T-helper 1 cell (primary cell): Measurements from ENCODE around the gene MTG2.

Experiments
- DNase-seq, 5 donors: peaks; one replicate each; pipeline ENCODE4 v3.0.0-alpha.2; 2012 to 2020

MTG2 gene

DNA sequence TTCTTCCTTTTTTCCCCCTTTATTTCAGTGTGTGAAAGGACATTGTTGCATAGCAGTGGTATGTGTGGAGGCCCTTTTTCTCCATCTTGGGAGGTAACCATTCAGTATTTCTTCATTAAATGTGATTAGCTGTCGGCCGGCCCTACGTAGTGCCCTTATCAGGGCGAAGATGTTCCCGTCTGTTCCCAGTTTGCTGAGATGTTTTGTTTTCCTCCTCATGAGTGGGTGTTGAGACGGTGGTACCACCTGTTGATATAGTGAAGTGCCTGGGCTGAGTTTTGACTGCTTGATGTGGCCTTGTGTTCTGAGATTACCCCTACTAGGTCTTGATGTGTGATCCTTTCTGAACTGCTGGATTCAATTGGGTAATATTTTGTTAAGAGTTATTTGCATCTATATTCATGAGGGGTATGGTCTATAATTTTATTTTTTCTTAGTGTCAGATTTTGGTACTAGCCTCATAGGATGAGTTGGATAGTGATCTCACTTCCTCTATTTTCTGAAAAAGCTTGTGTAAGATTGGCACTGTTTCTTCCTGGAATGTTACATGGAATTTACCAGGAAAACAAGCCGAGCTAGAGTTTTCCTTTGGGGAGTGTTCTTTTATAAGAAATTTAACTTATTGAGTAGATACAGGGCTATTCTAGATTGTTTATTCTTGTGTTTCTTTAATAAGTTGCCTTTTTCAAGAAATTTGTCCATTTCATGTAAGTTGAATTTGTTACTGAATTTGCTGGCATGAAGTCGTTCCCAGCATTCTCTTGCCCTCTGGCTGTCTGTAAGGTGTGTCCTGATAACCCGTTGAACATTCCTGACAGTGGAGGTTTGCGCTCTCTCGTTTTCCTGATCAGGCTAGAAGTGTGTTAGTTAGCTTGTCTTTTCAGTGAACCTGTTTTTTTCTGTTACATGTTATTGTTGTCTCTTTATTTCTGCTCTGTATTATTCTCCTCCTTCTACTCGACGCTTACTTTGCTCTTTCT lies 4.3 kb downstream of the MTG2 start:
- DNase-seq: no peak

DNA sequence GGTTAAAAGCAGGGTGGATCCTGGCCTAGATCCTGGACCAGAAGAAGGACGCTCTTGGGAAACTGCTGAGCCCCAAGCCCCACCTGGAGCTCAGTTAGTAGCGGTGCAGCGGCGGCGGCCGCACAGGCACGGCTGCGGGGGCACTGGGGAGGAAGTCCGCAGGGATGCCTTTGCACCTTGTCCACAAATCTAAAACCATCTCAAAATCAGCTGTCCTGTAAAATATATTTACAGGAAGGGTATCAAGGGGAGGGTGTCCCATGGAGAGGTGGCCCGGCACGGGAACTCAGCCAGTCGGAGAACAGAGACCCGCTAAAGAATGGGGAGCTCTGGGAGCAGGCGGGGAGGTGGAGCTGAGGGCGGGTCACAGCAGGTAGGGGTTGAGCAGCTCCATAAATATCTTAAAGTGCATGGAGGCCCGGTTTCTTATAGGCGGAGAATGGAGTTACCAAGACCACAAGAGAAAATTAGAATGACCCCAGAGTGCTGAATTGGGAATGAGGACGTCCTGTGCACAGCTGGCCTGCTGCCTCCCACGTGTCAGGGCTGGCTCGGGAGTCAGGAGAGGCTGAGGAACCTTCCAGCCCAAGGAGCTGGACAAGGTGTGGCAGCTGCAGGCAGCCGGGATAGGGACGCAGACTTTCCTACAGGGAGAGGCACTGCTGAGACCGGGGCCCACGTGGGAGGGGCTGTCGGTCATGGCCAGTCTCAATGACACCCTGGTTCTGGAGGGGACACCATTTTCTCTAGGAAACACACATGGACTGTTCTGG lies 8.0 kb downstream of the MTG2 start:
- no peak for DNase-seq

DNA sequence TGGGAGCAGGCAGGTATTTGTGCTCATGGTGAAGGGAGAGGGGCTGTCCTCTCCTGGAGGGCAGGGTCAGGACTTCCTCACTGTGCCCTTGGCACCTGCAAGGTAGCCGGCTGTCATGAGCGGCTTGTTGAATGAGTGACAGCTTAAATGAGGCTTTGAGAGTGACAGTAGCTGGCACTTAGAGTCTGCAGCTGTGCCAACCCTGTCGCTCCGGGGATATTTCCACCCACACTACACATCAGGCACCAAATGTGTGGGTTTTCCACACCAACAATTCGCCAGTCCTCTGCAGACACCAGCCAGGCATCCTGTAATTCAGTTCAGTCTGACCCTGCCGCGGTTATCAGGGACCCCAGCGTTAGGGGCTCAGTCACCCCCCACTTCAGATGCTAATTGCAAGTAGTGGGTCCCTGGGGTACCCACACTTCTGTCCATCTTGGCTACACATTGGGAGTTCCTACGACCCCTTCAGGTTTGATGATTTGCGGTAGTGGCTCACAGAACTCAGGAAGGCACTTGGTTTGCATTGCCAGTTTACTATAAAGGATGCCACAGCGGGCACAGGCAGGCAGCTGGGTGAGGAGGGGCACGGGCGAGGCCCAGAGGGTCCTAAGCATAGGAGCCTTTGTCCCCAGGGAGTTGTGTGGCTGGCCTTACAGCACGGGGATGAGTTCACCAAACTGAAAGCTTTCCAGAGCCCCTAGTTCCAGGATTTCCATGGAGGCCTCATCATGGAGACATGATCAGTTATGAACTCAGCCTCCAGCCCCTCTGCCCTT lies 9.1 kb downstream of the MTG2 start:
- no peak for DNase-seq

DNA sequence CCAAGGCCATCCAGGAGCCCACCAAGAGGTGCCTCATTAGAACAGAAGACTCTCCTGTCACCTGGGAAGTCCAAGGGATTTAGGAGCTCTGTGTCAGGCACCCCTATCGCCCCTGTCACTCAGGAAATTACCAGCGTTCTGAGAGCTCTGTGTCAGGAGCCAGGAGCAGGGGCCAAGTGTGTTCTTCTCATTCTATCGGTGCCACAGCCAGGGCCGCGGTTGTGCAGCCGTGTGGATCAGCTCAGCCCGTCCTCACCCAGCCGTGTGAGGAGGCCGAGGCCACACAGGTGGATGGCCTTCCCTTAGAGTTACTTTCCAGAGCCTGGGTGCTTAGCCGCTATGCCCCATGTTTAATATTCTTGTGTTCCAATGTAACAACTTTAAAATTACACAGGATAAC lies 9.8 kb downstream of the MTG2 start:
- DNase-seq: no peak

DNA sequence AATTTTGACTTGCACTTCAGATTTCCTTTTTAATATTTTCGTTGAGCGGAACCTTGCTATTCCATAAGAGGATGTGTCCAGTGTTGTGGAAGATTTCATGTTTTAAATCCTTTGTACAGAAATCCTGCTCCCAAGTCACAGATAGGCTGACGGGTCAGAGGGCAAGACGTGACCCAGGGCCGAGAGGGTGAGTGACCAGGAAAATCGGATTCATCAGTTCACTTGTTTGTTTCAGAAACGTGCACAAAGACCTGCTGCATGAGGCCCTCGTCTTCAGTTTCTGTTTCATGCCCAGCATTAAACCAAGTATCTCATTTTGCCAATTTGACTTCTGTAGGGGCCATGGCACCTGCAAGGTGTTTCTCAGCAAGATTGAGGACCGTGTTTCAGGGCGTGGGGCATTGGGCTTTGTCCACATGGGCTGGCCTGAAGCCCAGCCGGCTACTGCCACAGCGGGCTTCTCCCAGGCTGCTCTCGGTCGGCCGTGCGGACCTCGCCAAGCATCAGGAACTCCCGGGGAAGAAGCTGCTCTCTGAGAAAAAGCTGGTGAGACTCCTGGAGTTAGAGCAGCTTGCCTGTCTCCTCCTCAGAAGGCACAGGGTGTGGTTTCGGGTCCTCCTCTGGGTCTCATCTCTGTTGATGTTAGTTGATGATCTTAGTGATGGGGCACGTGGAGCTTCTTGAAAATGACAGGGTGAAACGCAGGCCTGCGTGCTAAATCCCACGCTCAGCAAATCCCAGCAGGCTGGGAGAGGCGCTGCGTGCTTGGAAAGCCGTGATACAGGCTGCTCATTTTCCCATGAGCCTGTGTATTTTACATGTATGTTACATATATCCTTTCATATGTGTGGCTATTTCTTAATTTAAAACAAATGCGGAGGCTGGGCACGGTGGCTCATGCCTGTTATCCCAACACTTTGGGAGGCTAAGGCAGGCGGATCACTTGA lies 10.5 kb downstream of the MTG2 start:
- no peak for DNase-seq

DNA sequence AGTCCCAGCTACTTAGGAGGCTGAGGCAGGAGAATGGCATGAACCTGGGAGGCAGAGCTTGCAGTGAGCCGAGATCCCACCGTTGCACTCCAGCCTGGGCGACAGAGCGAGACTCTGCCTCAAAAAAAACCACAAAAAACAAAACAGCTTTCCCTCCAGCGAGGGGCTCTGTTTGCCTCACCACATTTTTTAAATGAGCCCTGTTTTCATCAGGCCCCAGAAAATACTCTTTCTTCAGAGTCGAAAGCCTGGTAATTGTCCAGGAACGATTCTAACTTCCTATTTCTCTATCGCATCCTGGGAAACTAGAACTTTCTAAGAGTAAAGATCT lies 12.2 kb downstream of the MTG2 start:
- no peak for DNase-seq

DNA sequence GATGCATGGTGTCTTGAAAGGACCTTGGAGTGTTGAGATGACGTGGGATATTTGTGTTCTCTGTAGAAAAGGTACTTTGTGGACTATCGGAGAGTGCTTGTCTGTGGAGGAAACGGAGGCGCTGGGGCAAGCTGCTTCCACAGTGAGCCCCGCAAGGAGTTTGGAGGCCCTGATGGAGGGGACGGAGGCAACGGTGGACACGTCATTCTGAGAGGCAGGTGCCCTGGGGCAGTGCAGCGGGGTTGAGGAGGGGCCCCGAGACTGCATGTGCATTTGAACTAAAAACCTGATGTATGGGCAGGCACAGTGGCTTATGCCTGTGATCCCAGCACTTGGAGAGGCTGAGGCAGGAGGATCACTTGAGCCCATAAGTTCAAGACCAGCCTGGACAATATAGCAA lies 12.9 kb downstream of the MTG2 start:
- DNase-seq: no peak

DNA sequence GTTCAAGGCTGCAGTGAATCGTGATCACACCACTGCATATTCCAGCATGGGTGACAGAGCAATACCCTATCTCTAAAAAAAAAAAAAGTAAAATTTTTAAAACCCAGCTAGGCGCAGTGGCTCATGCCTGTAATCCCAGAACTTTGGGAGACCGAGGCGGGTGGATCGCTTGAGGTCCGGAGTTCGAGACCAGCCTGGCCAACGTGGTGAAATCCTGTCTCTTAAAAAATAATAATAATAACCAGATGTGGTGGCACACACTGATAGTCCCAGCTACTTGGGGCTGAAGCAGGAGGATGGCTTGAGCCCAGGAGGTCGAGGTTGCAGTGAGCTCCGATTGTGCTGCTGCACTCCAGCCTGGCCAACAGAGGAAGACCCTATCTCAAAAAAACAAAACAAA lies 13.5 kb downstream of the MTG2 start:
- DNase-seq: no peak

DNA sequence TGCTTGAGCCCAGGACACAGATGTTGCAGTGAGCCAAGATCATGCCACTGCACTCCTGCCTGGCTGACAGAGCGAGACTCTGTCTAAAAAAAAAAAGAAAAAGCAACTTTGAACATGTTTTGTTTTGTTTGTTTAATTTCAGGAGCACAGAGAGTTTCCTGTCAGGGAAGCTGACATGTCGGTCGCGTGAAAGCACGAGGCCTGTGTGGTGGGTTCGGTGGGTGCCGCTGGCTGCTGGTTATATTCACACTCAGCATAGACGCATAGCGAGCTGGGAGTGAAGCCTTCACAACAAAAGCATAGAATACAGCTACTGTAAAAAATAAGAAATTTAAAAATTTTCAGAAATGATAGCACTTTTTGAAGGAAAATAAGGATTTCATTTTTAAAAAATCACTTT lies 14.5 kb downstream of the MTG2 start:
- DNase-seq: no peak

DNA sequence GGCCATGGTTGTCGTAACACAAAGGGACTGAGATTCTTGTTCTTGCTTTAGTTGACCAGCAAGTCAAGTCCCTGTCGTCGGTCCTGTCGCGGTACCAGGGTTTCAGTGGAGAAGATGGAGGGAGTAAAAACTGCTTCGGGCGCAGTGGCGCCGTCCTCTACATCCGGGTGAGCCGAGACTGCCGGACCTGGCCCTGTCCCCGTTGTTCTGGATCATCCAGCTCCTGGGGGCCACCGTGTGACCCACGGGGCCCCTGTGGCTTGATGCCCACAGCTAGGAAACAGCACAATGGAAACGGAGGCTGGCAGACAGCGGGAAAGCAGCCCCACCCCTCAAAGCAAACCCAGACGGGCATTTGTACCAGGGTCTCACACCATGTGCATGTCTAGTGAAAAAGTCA lies 15.0 kb downstream of the MTG2 start:
- no peak for DNase-seq

DNA sequence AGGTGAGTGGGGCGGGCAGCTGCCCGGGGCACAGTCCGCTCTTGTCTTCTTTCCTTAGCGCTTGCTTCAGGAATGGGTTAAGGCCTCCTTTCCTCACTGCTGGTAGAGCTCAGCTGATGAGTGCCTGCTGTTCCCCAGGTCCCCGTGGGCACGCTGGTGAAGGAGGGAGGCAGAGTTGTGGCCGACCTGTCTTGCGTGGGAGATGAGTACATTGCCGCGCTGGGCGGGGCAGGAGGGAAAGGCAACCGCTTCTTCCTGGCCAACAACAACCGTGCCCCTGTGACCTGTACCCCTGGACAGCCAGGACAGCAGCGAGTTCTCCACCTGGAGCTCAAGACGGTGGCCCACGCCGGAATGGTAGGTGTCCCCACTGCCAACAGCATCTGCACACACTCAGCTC lies 15.7 kb downstream of the MTG2 start:
- DNase-seq: no peak

DNA sequence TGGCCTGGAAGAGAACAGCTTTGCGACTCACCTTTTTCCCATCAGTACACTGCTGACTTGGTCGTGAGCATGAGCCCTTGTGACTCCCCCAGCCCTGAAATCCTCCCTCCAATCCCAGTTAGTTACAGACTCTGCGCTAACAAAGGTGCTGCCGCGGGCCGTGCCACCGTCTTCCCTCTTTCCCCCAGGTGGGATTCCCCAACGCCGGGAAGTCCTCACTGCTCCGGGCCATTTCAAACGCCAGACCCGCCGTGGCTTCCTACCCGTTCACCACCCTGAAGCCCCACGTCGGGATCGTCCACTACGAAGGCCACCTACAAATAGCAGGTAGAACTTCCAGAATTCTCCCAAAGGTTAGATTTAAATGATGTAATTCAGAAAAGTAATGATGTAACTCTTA lies 16.1 kb downstream of the MTG2 start:
- DNase-seq: no peak

DNA sequence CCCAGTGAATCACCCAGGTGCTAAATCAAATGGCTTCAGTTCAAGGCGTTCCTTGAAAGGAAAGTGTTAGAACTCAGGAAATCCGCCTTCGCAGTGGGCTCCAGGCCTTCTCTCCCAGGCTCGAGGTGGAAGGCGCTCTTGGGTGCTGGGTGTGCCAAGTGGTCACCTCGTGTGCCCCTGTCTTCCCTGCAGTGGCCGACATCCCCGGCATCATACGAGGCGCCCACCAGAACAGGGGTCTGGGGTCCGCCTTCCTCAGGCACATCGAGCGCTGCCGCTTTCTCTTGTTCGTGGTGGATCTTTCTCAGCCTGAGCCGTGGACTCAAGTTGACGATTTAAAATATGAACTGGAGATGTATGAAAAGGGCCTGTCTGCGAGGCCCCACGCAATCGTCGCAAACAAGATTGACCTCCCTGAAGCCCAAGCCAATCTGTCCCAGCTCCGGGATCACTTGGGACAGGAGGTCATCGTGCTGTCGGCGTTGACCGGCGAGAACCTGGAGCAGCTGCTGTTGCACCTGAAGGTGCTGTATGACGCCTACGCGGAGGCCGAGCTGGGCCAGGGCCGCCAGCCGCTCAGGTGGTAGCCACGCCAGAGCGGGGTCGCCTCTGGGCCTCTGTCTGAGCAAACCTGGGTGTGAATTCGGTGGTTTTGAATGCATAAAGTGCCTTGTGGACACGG lies 17.8 kb downstream of the MTG2 start:
- no peak for DNase-seq

DNA sequence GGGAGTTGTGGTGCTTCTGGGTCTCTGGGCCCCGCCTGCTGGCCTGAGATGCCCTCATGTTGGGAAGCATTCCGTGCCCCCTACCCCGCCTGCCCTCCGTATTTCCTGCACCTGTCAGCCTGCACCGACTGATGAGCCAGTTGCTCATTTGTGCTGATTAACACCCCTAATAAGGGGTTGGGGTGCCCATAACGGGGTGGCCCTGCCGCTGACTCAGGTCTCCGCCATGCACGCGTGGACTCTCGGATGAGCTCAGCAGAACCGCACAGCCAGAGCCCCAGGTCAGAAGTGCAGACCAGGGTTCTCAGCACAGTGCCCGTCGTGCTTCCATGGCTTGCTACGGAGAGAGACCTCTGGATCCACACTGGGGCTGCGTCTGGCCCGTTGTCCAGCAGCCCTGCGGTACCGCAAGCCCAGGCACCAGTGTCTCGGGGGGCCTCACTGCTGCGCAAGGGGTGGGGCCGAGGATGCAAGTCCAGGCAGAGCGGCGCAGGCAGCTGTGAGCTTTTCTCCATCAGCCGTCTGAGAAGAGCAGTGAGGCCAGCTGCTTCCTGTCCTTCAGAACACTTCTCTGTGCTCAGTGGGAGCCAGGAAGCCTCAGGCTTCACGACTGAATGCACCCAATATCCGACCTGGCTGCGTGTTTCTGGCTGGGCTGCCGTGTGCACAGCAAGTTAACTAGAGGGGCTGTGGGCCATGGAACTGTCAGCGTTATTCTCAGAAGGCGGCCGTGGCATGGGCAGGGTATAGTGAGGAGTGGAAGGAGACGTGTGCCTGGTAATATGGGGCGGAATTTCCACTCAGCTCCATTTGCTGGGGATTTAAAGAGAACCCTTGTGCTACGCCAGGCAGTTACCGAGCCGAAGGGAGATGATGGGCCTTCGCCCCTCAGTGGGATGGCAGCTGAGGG lies 18.6 kb downstream of the MTG2 start:
- DNase-seq: no peak

DNA sequence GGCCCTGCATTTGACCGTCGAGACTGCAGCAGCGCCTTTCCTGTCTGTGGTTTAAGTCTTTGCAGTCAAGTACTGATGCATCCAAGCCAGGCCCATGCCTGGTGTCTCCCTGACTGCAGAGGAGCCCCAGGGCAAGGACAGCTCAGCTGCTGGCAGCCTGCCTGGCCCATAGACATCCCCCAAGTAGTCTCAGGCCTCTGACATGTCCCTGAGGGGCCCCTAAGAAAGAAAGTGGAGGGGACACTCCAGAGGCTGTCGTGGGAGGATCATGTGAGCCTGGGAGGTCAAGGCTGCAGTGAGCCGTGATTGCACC lies 19.2 kb downstream of the MTG2 start:
- DNase-seq: no peak

DNA sequence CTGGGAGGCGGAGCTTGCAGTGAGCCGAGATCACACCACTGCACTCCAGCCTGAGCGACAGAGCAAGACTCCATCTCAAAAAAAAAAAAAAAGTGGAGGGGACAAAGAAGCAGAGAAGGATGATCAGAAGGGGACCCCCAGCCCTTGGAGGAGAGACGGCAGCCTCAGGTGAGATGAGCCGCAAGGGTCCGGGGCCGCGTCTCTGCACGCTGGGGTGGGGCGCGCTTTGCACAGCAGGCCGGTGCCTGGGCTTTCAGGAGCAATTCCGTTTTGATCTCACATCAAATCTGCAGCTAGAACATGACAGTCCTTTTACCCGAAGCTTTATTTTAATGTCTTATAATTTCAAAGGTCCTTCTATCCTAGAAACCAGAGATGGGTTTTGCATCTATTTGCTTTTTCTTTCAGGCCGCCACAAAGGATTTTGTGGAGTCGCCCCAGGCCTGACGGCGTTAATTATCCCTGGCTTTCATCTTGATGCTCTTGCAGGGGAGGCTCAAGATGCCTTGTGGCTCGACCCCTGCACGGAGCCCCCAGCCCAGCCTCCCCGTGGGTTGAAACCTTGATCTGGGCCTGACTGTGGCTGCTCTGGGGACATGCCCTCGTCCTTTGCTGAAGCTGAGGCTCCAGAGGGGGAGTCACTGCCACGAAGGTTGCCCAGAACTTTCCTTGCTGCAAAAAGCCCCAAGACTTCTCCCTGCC lies 20.0 kb downstream of the MTG2 start:
- DNase-seq: no peak

DNA sequence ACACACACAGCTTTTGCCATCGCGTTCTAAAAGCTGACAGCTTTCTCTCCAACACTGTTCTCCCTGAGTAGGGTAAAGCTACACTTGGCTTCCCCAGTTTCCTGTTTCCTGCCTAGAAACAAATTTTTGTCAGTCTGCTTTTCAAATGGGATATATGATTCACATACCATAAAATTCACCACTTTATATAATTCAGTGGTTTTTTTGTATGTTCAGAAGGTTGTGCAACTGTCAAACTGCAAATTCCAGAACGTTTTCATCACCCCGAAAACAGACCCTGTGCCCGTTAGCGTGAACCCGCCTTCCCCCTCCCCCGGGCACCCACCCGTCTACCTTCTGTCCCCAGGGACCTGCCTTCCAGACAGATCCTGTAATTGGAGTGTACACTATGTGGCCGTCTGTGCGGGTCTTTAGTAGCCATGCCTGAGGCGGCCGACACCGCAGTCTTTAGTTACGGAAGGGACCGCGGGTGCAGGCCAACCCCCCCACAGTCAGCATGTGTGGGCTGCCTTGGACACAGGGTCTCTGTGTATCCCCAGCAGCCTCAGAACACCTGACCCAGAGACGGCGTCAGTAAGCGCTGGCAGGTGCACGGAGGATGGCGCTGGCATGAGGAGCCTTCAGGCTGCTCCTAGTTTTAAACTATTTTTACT lies 20.7 kb downstream of the MTG2 start:
- no peak for DNase-seq

DNA sequence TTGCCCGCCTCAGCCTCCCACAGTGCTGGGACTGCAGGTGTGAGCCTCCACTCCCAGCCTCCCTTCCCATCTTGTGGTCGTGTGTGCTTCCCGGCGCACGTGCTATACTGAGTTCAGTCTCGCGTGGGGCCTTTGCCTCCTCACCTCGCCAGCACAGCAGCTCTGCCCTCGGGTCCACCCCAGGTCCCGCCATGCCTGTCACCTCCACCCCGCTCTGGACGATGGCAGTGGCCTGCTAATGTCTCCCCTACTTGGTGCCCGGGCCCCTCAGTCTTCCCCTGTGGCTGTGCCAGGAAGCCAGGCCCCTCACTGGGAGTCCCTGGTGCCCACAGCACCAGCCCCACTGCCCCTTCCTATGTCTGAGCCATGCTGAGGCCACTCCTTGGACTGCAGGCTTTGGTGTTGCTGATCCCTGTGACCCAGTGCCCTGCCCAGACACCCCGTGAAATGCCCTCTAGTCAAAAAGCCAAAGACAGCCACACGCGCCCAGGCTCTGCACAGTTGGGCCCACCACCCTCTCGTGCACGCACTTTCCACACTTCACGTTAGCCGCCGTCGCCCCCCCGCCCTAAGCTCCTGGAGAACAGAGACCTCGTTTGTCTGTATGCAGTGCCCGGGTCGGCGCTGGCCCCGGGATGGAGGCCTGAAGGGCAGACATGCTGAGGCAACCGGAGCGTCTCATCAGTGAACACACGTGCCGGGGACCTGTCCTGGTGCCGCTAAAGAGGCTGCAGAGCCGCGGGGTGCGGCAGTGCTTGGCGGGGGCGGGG lies 23.0 kb downstream of the MTG2 start:
- DNase-seq: no peak

DNA sequence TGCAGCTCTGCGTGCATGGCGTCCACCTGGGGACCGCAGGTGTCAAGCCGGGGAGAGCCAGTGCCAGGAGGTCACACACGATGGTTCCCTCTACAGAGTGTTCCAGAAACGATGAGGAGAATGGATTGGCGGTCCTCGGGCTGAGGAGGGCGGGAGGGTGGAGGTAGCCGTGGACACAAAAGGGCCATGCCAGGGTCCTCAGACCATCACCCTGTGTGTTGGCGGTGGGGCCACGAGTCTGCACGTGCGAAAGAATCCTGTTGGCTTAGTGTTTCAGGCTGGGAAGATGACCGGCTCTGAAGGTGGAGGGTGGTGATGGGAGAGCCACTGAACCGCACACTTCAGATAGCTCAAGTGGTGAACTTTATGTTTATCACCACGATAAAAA lies 23.6 kb downstream of the MTG2 start:
- DNase-seq: no peak
